DOHH2 (cell line): ENCODE results near the gene SLC16A10.

Experiments
- CTCF ChIP-seq: fragments of 200-600 bp; sonication (generic); IDR thresholded peaks from one replicate; pipeline ENCODE4 v1.5.1; 2014; ENCODE audit warnings: antibody characterized with exemption, mild to moderate bottlenecking, low read depth, low read length; ENCODE audit not compliant: poor library complexity, severe bottlenecking
- EZH2phosphoT487 ChIP-seq: fragments of 200-600 bp; sonication (generic); IDR thresholded peaks from 2 replicates; pipeline ENCODE4 v1.6.1; 2017; ENCODE audit warnings: borderline replicate concordance, mild to moderate bottlenecking, antibody characterized with exemption, low read length, moderate library complexity, mixed read lengths

- TF ChIP-seq CTCF (no peak), EZH2phosphoT487 (no peak)
Observed at GRCh38 chr6:111220383-111221031, 133.2 kb downstream of the SLC16A10 start.
